Pancreas (tissue), 10 donors: ENCODE results near the gene MACROD2. TPM values are rescaled to one million over a fixed set of nuclear protein-coding genes. Genes with fewer than 3 reads are reported as not detected.

Experiments used
- ATAC-seq, 4 donors: fragments of 200-7000 bp; cut with Tn5 transposase; one replicate each; pipeline versions ENCODE4 v1.8.0 to v1.9.1; 2020; ENCODE audit warnings: mild to moderate bottlenecking in 4 of 4, moderate library complexity in 4 of 4
- DNase-seq, 6 donors: peaks; one replicate each; pipeline ENCODE4 v3.0.0-alpha.2; 2020
- FAIRE-seq: peaks from 2 replicates; lab custom pipeline; 2012; peaks lifted over from hg19 to GRCh38; lab: Jason Lieb, UNC
- H3K27ac ChIP-seq, 4 donors: fragments of 200-600 bp; sonication (generic); 1 replicate in 3 of 4; 2 replicates in 1 of 4; pipeline versions ENCODE4 v1.5.0 to v1.8.0; 2020
- H3K27me3 ChIP-seq, 4 donors: fragments of 200-600 bp; one replicate each; pipeline ENCODE4 v1.8.0; 2021
- H3K36me3 ChIP-seq, 3 donors: fragments of 200-600 bp; sonication (generic) in 1 of 3; one replicate each; pipeline versions ENCODE4 v1.5.0 to v1.8.0; 2020 to 2021
- H3K4me1 ChIP-seq, 3 donors: fragments of 200-600 bp; one replicate each; pipeline ENCODE4 v1.8.0; 2021
- H3K4me3 ChIP-seq, 4 donors: fragments of 200-600 bp; sonication (generic) in 2 of 4; one replicate each; pipeline versions ENCODE4 v1.5.0 to v1.8.0; 2020 to 2021
- H3K9me3 ChIP-seq, 4 donors: fragments of 200-600 bp; one replicate each; pipeline ENCODE4 v1.8.0; 2021
- WGBS, 2 donors: extraction: QIAGEN DNeasy Blood & Tissue Kit; methylation state at CpG; one replicate each; pipeline ENCODE4 v1.1.7; 2013; 5-methylcytosine and 5-hydroxymethylcytosine counted together
- intact Hi-C, 3 donors: fragments of 100-400 bp; cut with DNase I; formaldehyde crosslinking; loops; one replicate each; pipeline versions ENCODE4 v1.11.1 to v1.14.2; 2022
- polyA plus RNA-seq, 2 donors: library from polyadenylated mRNA; stranded (reverse); fragments of 200-250 nt; gene quantifications; one replicate each; pipeline ENCODE4 v1.2.3, GENCODE V29; 2013
- total RNA-seq, 6 donors: library from RNA; stranded (reverse); fragmentation: NEBNext Ultra II Directional in 4 of 6; extraction: Animal tissue kit (Norgen Biotek cat#: 25700) in 4 of 6; gene quantifications; one replicate each; pipeline versions ENCODE4 v1.2.1 to v1.2.4, GENCODE V29; 2021 to 2023
- TF ChIP-seq, protein P1 (sequence below), 4 donors: fragments of 200-600 bp; sonication (generic) in 3 of 4; IDR thresholded peaks; one replicate each; pipeline versions ENCODE4 v1.5.0 to v1.8.0; 2021; ENCODE audit warnings: antibody characterized with exemption in 4 of 4
- donor health status: healthy with polysubstance abuse.
- donor health status: DM: no; HTN: no; CAD: no; lungs with moderate emphysema.
- donor health status: DM: no; HTN: no; CAD: no.
- donor health status: control.
- donor health status: control.
- donor health status: Bipolar disorder and iron deficiency.
- donor health status: DM: yes; HTN: yes; CAD: no.
- donor health status: DM: no; HTN: no; CAD: no.
- donor health status: DM: no; HTN: no; CAD: no.
- donor health status: DM: yes; HTN: yes; CAD: no.

The MACROD2 gene
- total and polyA plus RNA-seq, 8 donors: 1.7 to 4.9 (median 2.7) TPM

DNA sequence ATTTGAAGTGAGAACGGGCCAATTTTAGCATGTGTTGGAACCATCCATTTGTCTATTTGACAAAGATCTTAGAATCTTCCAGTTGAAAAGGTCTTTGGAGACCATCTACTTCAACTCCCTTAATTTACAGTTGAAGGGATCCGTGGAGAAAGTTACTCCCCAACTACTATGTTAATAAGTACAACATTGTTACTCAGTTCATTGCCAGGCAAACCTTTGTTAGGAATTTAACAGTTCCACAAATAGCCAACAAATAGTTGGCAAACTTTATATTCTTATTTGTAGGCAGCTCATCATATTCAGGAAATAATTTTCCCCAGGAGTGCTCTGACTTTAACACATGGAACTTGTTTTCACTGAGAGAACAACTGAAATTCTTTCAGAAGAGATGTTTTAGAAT lies 423.1 kb downstream of the MACROD2 start:
- Histone ChIP-seq H3K4me1 (peaks cover 0 to 10% (median 6%) of the 10 kb centered on the region in 3 donors), H3K27ac (no peak overlapping the region), H3K4me3 (no peak overlapping the region), H3K9me3 (no peaks in the 10 kb centered on the region), H3K36me3 (no peaks in the 10 kb centered on the region), H3K27me3 (no peaks in the 10 kb centered on the region)
- intact Hi-C loops: no loop called here
- TF ChIP-seq, protein P1, sequence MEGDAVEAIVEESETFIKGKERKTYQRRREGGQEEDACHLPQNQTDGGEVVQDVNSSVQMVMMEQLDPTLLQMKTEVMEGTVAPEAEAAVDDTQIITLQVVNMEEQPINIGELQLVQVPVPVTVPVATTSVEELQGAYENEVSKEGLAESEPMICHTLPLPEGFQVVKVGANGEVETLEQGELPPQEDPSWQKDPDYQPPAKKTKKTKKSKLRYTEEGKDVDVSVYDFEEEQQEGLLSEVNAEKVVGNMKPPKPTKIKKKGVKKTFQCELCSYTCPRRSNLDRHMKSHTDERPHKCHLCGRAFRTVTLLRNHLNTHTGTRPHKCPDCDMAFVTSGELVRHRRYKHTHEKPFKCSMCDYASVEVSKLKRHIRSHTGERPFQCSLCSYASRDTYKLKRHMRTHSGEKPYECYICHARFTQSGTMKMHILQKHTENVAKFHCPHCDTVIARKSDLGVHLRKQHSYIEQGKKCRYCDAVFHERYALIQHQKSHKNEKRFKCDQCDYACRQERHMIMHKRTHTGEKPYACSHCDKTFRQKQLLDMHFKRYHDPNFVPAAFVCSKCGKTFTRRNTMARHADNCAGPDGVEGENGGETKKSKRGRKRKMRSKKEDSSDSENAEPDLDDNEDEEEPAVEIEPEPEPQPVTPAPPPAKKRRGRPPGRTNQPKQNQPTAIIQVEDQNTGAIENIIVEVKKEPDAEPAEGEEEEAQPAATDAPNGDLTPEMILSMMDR (IDR thresholded peaks at IDR 0.05): no peak
- ATAC-seq: no peak
- DNase-seq: no peak
- no peak for FAIRE-seq
- 78 to 82% methylated on average over 2 of the region's 2 CpGs for WGBS, 2 donors

DNA sequence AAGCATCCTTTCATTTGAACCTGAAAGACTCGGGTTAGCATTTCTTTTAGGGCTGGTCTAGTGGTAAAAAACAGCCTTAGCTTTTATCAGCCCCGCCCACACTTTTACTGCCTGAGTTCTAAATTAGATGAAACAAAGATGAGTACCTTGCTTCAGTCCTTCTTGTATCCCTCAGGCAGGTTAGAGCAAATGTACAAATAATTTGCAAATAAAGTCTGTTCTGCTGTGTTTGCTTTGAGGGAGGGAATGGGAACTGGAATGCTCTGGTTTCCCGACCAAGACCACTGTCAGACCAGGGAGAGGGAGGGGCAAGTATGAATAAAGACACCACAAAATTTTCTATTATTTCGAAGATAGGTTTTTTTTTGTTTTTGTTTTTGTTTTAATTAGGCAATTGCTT lies 427.6 kb downstream of the MACROD2 start:
- intact Hi-C loops: no loop called here
- H3K4me3 ChIP-seq: no peak overlapping the region
- TF ChIP-seq, protein P1 (IDR thresholded peaks at IDR 0.05): no peak
- FAIRE-seq: no peak
- no peaks in the 10 kb centered on the region for H3K36me3 ChIP-seq
- no peak overlapping the region for H3K27ac ChIP-seq
- no peaks in the 10 kb centered on the region for H3K27me3 ChIP-seq
- no peak for DNase-seq
- no peaks in the 10 kb centered on the region for H3K9me3 ChIP-seq
- H3K4me1 ChIP-seq: no peaks in the 10 kb centered on the region
- WGBS, 2 donors: 76 to 77% methylated on average over 4 of the region's 4 CpGs
- no peak for ATAC-seq

DNA sequence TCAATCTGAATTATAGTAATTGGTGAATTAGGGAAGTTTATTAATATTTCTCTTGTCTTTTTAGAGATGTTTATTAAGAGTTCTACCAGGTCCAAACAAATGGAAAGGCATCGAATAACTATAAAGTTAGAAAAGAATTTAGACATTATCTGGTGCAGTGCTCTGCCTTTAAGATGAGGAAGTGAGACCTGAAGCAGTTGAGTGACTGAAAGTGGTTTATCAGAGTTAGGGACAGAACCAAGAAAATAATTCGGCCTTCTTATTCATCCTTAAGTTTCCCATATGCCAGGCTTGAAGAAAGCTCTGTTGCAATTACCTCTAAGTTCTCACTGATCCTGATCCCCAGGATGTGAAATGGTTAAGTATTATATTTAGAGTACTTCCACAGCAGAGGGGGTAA lies 436.3 kb downstream of the MACROD2 start:
- H3K27me3 ChIP-seq: no peaks in the 10 kb centered on the region

DNA sequence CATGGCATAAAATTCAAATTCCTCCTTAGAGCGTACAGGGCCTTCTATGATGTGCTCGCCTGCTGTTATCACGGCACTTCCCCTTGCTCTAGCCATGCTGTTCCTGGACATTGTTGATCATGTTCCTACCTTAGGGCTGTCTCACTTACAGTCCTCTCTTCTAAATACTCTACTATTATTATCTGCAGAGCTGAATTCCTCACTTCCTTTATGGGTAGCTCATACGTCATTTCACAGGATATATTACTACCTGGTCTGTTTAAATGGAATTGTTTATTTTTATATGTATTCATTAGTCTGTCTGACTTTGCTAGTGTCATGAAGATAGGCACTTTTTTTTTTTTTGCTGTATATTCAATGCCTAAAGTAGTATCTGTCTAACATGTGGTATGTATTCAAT lies 436.8 kb downstream of the MACROD2 start:
- intact Hi-C loops: no loop called here
- no peaks in the 10 kb centered on the region for H3K4me1 ChIP-seq
- WGBS, 2 donors: 93% methylated on average over 4 of the region's 4 CpGs
- no peaks in the 10 kb centered on the region for H3K36me3 ChIP-seq
- no peak overlapping the region for H3K4me3 ChIP-seq
- no peaks in the 10 kb centered on the region for H3K27me3 ChIP-seq
- DNase-seq (no peak), FAIRE-seq (no peak), ATAC-seq (no peak)
- no peaks in the 10 kb centered on the region for H3K9me3 ChIP-seq
- TF ChIP-seq, protein P1 (IDR thresholded peaks at IDR 0.05): no peak
- no peak overlapping the region for H3K27ac ChIP-seq

More for the DNA sequence above, 436.3 kb downstream of the MACROD2 start:
- TF ChIP-seq, protein P1 (IDR thresholded peaks at IDR 0.05): no peak
- no peak for DNase-seq
- FAIRE-seq: no peak
- intact Hi-C loops: no loop called here
- WGBS, 2 donors: 89% methylated on average over 2 of the region's 2 CpGs
- no peak overlapping the region for H3K4me3 ChIP-seq
- H3K36me3 ChIP-seq: no peaks in the 10 kb centered on the region
- ATAC-seq: no peak
- H3K27ac ChIP-seq: no peak overlapping the region
- H3K9me3 ChIP-seq: no peaks in the 10 kb centered on the region
- H3K4me1 ChIP-seq: no peaks in the 10 kb centered on the region

DNA sequence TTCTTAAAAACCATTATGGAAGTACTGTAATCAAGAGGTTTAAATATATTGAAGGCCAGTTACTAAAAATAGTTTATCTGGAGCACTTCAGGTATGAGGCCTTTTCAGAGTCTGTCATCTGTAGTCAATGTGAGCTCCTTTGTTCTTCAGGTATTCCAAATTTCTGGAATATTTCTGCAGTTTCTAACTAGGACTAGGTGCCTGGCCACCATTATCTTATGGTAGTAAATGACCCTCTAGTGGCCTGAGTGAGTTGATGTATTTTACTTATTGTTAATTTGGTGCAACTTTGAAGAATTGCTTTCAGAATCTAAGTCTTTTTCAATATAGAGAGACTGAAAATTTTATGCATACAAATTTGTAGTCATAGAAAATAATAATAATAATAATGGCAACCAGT lies 437.3 kb downstream of the MACROD2 start:
- intact Hi-C loops: no loop called here
- TF ChIP-seq, protein P1 (IDR thresholded peaks at IDR 0.05): no peak
- no peak overlapping the region for H3K27ac ChIP-seq
- no peaks in the 10 kb centered on the region for H3K9me3 ChIP-seq
- FAIRE-seq (no peak), DNase-seq (no peak), ATAC-seq (no peak)
- H3K4me1 ChIP-seq: no peaks in the 10 kb centered on the region
- H3K27me3 ChIP-seq: no peaks in the 10 kb centered on the region
- H3K36me3 ChIP-seq: no peaks in the 10 kb centered on the region
- H3K4me3 ChIP-seq: no peak overlapping the region
